GM04503 (cell line): ENCODE measurements around the gene PTPRD.

Experiments used
- DNase-seq: peaks from one replicate; pipeline ENCODE4 v3.0.0-alpha.2; 2012; ENCODE audit warnings: low read depth

The PTPRD gene

DNA sequence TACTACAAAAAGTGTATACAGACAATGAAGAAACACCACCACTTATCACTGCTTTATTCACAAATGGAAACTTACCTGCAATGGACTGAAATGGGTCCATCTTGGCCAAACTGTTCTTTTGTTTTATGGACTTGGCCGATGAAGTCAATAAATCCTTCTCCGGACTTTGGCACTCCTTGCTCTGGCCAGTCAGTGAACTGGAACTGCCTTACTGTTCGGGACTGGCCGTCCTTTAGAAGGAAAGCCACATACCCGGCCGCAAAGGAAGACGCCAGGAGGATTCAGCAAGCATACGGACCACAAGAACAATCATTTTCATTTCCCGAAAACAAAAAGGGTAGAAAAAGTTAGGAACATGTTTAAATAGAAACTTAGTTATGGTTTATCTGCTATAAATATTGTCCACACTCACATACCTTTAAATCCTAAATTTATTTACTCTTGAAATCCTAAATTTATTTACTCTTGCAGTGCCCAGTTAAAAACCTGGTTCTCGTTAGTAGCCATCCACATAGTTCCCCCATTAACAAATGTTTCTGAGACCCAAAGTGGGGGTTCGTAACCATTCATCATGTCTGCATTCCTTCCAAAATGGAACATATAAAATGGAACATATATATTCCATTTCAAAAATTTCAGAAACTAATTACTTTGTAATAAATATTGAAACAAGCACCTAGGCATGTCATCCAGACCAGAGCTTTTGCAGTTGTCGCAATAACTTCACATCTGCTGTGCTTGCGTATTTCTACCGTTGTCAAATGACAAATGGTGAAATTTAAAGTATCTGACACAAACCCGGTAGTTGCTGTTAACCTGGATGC is 2281.1 kb downstream of the PTPRD start:
- no peak for DNase-seq

DNA sequence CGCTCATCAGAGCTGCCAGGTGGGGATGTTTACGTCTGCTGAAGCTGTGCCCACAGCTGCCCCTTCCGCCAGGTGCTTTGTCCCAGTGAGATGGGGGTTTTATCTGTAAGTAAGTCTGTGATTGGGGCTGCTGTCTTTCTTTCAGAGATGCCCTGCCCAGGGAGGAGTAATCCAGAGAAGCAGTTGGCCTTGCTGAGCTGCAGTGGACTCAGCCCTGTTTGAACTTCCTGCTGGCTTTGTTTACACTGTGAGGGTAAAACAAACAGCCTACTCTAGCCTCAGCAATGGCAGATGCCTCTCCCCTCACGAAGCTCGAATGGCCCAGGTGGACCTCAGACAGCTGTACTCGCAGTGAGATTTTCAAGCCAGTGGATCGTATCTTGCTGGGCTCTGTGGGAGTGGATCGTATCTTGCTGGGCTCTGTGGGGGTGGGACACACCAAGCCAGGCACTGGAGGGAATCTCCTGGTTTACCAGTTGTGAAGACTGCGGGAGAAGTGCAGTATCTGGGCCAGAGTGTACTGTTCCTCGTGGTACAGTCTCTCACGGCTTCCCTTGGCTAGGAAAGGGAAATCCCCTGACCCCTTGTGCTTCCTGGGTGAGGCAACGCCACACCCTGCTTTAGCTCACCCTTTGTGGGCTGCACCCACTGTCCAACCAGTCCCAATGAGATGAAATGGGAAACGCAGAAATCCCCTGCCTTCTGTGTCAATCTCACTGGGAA is 2283.1 kb downstream of the PTPRD start:
- DNase-seq, result no peak

DNA sequence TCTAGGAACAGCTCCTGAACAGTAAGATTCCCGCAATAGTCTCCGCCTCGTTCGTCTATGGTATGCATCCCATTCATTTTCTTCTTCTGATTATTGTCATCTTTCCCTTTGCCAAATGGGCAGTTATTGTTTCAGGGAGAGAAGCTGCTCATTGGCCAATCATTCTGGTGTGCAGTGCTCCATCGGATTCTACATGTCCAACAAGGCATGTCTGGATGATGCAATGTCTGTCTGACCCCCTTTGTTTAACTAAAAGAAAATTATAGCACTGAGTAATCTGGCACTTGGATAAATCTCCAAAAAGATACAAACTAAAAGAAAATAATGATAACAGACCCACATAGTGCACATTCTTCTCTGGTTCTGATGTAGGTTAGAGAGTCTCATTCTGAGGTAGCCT is 2297.6 kb downstream of the PTPRD start:
- no peak for DNase-seq

DNA sequence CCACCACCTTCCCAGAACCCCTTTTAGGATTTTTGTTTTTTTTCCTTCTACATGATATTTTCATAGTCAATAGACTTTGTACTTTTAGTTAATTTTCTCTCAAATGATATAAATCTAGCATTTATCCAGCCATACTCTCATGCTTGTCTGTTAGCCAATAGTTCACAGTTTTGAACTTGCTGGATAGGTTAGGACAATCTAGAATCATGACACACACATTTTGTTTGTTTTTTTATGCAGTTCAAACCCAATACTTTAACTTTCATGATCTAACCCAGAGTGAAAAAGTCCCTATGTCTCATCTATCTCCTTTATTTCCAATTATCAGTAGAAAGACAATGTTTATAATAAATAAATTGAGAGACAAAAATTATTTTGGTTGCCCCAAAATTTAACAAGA is 2303.5 kb downstream of the PTPRD start:
- DNase-seq, result no peak

DNA sequence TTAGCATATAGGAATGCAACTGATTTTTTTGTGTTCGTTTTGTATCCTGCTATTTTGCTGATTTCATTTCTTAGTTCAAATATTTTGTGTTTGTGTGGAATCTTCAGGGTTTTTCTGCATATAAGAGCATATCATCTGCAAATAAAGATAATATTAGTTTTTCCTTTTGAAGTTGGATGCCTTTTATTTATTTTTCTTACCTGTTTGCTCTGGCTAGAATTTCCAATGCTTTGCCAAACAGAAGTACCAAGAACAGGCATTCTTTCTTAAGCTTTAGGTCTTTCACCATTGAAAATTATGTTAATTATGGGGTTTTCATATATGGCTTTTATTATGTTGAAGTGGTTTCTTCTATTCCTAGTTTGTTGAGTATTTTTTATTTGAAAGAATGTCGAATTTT is 2308.1 kb downstream of the PTPRD start:
- DNase-seq, result no peak

DNA sequence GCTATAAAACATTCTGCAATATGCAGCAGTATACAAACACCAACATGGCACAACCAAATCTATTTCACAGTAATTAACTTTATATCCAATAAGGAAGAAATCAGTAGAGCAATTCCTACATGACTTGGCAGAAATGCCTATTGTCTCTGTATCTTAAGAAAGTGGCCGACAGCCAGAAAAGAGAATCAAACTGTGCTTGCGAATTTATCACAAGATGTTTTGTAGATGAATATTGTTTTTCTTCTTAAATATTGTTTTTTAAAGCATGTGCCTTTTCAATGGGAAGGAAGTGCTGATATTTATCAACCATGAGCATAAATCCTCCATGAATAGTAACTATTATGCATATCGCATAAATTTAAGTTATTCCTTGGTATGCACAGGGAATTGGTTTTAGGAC is 2311.5 kb downstream of the PTPRD start:
- no peak for DNase-seq

DNA sequence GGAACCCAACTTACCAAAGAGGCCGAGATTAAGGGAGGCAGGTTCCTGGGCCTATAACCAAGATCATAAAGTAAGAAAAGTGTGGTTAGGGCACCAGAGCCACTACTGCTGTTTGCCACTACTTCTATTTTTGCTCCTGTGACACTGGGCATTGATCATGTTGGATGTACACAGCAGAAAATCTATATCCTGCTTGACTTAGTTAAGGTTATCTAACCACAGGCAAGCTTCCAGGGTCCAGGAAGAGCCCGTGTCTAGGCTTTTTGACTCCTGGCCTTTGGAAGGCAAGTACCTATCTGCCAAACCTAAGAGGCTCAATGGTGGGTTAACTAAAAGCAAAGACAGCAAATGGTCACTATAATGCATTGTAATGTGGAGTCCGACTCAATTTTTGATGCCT is 2315.8 kb downstream of the PTPRD start:
- no peak for DNase-seq

DNA sequence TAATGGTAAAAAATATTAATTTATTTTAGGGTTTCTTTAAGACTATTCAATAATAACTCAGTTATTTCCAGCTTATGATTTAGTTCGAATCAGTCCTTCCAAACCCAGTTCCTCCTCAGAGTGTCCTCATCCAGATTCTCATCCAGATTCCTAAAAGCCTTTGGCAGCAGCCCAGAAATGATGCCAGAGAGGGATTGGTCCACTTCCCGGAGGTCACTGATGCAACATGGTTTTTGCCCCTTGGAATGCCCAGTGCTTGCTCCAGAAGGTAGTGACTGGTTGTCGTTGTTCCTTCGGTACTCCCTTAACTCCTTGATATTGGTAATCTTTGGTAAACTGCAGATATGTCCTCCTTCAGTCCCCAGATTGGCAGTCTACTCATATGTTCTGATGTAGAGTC is 2320.1 kb downstream of the PTPRD start:
- DNase-seq, result no peak

DNA sequence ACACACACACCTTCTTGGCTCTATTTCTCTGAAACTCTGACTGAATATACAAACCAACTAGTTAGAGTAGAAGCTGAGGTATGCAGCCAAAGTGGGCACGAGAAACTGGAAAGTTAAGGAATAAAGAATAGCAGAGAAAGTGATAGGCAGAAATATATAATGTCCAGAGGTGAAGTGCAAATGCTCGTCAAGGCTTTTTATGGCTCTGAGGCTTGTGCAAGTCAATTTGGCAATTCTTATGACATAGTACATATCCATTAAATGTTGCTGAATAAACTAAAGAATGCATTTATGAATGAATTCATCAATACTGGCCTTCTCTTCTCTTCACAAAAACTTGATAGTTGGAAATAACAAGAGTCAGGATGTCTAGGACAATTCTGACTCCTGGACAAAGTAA is 2323.1 kb downstream of the PTPRD start:
- no peak for DNase-seq

DNA sequence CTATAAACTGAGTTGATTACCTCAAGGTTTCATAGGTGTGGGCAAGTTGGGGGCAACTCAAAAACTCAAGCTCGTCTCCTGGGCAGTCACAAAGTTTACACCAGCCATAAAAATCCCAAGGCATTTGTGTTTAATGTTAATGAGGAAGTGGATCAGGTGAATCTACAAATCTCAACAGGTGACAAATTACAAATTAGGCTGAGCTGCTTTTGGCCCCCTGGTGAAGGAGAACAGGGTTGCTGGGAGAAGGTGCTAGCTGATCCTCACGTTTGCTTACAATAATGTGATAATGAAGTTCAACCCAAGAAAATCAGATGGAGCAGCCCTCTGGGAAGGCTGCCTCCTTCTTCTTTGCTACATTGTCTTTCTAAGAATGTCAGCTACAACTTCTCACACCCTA is 2324.8 kb downstream of the PTPRD start:
- no peak for DNase-seq

DNA sequence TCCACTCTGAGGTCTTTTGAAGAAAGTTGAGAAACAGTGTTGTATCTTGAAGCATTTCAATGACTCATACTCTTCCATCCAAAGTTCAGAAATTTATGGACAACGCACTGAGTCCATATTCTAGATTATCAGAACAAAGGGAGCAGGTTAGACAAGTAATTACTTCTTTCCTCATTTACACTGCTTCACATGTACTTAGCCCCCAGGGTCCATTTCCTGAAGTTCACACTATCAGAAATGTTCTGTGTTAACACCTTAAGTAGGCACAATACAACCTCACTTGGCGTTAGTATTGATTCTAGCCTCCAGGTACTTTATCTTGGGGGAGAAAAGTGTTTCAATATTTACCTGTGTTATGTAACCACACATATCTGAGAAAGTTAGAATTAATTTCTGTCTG is 2325.3 kb downstream of the PTPRD start:
- no peak for DNase-seq

DNA sequence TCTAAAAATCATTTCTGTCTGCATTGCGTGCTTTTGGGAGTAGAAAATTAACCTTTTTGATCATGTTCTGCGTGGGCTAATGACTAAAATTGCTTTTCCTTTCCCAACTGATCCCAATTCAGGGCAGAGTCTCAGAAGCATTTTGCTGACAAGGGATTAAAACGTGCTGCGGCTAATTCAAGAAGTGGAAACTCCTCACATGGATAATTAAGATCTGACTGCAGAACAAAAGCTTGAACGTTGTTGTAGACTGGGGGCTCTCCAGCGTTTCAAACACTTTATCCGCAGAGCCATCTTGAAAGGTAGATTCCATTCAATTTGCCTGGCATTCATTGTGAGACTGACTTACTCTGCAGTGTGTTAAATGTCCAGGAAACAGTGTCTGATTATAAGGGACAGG is 2327.9 kb downstream of the PTPRD start:
- DNase-seq, result no peak

DNA sequence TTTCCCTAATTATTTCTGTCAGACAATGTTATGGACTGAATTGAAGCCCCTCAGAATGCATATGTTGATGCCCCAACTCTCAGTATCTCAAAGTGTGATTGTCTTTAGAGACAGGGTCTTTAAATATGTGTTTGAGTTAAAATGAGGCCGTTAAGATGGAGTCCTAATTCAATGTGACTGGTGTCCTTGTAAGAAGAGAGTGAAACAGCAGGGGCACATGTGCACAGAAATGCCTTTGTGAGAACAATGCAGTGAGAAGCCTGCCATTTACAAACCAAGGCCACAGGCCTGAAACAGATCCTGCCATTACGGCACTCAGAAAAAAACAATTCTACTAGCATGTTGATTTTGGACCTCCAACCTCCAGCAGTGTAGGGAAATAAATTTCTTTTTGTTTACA is 2330.3 kb downstream of the PTPRD start:
- no peak for DNase-seq

DNA sequence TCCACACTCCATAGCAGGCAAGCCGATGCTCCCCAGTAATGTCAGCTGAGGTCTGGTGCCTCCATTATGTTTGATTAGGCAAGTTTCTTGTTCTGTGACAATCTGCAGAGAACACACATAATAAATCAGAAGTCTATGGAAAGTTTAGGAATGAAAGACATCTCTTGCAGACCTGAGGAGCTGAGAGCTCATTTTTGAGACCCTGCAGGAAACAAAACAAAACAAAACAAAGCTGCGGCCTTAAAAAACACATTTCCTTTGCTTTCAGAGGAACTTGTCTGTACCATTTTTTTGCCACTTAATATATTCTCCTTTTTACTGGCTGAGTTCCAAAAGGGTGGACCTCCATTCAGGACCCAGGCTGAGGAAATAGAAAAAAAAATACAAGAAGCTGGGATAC is 2332.0 kb downstream of the PTPRD start:
- DNase-seq, result no peak

DNA sequence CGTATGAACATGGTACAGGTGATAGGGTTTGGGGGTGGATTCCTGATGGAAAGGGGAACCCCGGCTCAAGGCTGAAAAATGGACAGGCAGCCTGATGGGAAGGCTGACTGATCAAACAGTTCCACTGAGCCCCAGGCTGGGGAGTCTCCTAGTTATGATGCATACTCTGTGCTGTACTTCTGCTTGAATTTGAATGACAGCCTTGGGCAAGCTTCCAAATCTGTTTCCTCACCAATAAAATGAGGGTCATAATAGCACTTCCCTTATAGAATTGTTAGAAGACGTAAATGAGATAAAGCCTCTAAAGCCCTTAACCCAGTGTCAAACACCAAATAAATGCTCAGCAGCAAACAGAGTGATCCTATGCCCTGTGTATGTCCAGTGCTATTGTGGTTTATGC is 2334.8 kb downstream of the PTPRD start:
- DNase-seq, result no peak

DNA sequence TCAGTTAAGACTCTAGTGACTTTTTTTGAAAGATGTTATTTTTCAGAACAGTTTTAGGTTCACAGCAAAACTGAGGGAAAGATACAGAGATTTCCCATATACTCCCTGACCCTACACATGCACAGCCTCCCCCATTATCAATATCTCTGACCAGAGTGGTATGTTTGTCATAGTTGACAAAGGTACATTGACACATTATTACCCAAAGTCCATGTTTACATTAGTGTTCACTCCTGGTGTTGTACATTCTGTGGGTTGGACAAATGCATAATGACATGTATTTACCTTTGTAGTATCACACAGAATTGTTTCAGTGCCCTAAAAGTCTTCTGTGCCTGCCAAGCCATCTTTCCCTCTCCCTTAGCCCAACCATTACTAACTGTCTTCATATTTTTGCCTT is 2342.6 kb downstream of the PTPRD start:
- no peak for DNase-seq

DNA sequence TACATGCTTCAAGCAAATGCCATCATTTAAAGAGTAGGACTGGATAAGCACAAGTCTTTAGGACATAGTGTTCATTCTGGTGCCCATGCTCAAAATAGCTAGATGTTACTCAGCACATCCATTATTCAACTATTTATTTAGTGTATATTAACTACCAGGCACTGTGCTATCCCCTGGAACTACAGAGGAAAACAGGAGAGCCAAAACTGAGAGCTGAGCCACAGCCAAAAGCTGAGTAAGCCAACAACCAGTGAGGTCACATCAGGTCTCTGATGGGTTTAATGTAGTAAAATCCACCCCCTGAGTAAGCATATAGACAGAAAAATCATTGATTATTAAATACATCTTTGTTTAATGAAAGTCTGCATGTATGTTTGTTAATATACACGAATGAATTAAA is 2343.9 kb downstream of the PTPRD start:
- no peak for DNase-seq

DNA sequence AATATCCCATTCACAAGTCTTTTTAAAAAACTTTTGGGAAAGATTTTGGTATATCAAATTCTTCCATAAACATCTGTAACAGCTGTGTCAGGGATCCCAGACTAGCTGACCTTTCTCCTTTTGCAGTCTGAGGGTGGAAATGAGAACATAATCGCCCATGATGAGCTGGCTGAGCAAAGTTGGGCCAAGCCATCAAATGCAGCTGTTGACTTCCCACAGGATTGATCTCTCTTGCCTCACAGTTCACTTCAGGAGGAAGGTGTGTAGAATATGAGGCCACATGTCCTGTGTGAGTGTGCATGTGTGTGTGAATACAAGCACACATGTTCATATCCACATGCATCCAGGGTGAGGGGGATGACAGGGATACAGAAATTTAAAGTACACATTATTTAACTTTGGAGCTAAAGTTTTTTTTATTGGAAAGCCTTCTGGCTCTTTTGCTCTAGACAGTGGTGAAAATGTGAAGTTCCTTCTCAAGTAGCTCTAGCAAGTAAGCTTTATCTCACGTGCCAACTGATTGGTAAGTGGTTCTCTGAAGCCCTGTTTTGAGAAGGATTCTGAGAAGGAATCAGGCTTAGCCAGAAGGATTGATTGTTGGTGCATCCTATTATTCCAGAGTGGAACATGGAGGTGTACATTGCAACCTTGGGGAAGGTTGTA is 2344.5 kb downstream of the PTPRD start:
- no peak for DNase-seq

DNA sequence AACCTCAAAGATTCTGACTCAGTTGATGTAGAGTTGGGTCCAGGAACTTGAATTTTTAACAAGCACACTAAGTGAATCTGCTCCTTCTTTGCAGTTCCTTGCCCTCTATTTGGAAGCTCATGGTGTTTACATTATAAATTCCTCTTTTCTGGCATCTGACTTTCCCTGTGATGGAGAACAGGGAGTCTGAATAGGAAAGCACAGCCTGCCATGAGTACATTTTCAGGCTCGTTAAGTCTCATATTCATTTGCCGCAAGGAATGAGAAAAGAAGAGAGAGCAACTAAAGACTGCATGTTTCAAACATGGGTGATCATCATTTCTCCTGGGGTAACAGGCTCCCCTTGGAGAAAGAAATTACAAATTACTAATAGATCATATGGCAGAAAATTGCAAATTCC is 2345.2 kb downstream of the PTPRD start:
- DNase-seq, result no peak

DNA sequence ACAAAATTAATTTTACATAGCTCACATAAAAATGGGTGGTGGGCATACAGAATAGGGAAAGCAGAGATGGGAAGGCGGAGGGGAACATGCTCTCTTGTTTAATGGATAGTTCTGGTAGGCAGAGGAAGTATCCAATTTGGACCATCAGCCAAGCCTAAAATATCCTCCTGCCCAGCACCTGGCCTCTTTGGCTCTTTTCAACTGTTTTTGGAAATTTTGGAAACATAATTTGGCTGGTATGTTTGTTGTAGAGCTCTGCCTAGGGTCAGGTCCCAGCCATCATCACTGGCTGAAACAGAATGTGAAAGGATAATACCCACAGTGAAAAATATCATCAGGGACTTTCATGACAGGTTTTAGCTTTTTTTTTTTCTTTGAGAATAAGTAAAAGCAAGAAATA is 2345.9 kb downstream of the PTPRD start:
- DNase-seq, result no peak

DNA sequence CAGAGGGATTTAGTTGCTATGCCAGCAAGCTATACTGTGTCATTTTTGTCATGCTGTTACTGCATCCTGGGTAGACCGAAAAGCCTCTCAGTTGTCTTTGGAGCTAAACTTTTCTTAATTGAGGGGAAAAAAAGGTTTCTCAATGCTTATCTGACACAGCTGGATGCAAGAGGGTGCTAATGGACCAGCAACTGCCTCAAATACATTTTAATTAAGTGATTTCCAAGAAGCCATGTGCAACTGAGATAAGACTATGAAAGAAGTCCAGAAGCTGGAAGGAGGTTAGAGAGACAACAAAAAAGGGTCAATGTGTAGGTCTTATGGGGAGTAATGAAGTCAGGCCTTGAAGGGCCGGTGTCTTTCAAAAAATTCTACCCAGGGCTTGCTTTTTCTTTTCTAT is 2347.5 kb downstream of the PTPRD start:
- DNase-seq, result no peak
